ENCODE data around the gene P2RY8. TPM values are rescaled to one million over a fixed set of nuclear protein-coding genes. Genes with fewer than 3 reads are reported as not detected.

The P2RY8 gene
- total RNA-seq, 1 donor from 2014 or later = under 0.01 TPM

DNA sequence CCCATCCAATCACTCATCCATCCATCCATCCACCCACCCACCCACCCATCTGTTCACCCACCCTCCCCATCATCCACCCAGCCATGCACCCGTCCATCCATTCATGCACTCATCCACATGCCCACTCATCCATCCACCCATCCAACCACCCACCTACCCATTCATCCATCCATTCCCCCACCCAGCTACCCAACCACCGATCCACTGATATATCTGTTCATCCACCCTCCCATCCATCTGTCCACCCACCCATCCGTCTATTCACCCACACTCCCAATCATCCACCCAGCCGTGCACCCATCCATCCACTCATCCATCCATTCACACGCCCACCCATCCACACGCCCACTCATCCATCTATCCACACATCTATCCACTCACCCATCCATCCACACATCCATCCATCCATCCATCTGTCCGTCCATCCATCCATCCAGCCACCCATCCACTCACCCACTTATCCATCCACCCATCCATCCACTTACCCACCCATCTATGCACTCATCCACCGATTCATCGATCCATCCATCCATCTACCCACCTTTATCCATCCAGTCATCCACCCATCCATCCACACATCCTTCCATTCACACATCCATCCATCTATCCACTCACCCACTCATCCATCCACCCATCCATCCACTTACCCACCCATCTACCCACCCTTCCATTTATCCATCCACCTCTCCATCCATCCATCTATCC lies 112.7 kb downstream of the P2RY8 start:
- FAIRE-seq = no peak
- DNase-seq (ENCODE audit: low spot score in 2 of 2) = no peak

- DNase-seq (ENCODE audit: low spot score in 2 of 2) = no peak
- no peak for FAIRE-seq
These were observed 113.8 kb downstream of the P2RY8 start for GRCh38 chrX:1423215-1423614.

- DNase-seq (ENCODE audit: low spot score in 2 of 2) (no peak), FAIRE-seq (no peak)
These were observed 114.9 kb downstream of the P2RY8 start for GRCh38 chrX:1422135-1422465.

GRCh38 chrX:1421433-1422134 lies 115.4 kb downstream of the P2RY8 start:
- no peak for DNase-seq (ENCODE audit: low spot score in 2 of 2)
- FAIRE-seq = no peak

DNA sequence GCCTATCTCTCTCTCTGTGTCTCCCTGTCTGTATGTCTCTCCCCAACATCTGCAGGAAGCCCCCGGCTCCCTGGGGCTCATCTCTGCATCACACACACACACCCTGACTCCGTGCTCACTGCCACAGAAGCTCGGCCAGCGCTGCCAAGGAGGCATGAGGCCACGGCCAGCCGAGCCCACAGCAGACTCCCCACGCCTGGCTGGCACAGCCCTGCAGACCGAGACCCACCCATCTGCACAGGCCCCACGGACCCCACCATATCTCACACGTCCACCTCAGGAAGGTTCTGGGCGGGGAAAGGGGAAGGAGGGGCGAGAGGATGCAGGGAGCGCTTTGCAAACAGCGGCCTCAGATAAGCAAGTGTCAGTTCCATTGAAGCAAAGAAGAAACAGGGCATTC lies 116.6 kb downstream of the P2RY8 start:
- no peak for FAIRE-seq

GRCh38 chrX:1419545-1420355 lies 117.2 kb downstream of the P2RY8 start:
- DNase-seq (ENCODE audit: low spot score in 2 of 2) (no peak), FAIRE-seq (no peak)

More for the DNA sequence above, 116.6 kb downstream of the P2RY8 start:
- no peak for DNase-seq (ENCODE audit: low spot score in 2 of 2)

DNA sequence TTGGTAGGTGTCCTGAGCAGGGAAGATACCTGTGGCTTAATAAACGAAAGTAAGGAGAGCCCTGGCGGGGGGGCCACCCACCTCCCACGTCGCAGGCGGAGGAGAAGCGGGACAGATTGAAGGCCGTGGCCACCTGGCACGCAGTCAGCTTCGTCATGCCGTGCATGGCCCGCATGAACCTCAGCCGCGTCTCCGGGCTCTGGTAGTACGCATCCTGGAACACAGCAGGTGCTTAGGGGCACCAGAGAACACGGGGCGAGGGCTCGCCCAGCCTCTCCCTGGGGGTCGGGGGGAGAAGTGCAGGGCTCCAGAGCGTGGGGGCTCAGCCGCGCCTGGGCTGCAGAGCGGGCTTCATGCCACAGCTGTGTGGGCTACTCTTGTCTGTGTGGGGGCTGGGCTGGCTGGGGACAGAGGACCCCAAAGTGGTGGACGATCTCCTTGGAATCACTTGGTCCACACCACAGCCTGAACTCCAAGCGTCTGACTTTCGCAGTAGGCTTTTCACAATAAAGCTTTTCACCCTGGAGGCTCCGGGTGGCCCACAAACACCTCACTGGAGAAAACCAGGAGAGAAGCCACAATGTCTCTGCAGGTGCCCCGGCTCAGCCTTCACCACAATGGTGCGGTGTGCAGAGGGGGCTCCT lies 118.0 kb downstream of the P2RY8 start:
- DNase-seq (ENCODE audit: low spot score in 2 of 2) = no peak
- no peak for FAIRE-seq

DNA sequence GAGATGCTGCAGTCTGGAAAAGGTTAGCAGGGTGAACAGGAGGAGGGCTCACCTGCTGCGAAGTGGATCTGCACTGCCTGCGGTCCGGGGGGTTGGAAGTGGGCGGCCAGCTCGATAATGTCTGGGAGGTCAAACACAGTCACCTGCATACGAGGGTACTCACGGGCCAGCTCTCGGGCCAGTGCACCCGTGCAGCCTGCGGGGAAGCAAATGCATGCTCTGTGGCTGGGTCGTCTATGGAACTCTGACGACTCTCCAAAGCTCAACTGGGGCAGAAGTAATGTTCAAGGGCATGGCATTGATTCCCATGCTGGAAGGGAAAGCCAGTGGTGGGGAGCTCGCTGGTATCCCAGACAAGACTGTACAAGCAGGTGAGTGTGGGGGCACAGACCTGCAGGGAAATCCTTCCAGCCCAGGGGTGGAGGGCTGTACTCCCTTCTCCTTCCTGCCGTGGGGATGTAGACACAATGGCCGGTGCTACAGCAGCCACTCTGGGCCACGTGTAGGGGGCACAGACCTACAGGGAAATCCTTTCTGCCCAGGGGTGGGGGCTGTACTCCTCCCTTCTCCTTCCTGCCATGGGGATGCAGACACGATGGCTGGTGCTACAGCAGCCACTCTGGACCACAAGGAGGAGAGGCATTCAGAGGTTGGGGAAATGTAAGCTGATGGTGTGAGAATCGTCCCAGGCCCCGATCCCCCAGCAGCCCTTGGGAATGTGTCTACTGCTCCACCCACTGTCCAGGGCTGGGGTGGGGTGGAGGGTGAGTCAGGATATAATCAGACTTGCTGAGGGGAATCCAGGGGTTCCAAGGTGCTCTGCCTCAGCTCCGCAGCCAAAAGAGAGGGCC lies 118.8 kb downstream of the P2RY8 start:
- no peak for DNase-seq (ENCODE audit: low spot score in 2 of 2)
- no peak for FAIRE-seq

GRCh38 chrX:1416965-1417760 lies 119.8 kb downstream of the P2RY8 start:
- DNase-seq (ENCODE audit: low spot score in 2 of 2) = no peak
- no peak for FAIRE-seq

DNA sequence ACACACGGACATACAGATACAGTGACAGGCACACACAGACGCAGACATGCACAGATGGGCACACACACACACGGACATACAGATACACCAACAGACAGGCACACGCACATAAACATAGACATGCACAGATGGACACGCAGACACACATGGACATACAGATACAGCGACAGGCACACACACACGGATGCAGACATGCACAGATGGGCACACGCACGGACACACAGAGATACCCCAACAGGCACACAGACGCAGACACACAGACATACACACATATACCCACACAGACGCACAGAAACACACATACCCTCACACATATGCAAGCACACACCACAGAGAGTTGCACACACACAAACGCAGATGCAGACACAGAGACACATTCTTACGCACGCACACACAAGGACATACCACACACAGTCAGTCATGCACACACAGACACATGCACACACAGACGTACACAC lies 120.6 kb downstream of the P2RY8 start:
- FAIRE-seq = no peak
- DNase-seq (ENCODE audit: low spot score in 2 of 2) = no peak

Other genes starting within 250 kb of the P2RY8 start
- gene IL3RA, start 200.4 kb downstream of the P2RY8 start, total RNA-seq = 1.2 TPM
- gene SLC25A6, start 145.1 kb downstream of the P2RY8 start, total RNA-seq = 139 TPM
- gene ASMTL, start 84.3 kb downstream of the P2RY8 start, total RNA-seq = 10.6 TPM
- 12.2 TPM for gene AKAP17A, start 54.4 kb upstream of the P2RY8 start, total RNA-seq
- gene ASMT, start 77.9 kb upstream of the P2RY8 start, total RNA-seq = 0.41 TPM